Esophagus muscularis mucosa (tissue), 4 donors: ENCODE measurements around the gene AP1G1. TPM values are rescaled to one million over a fixed set of nuclear protein-coding genes. Genes with fewer than 3 reads are reported as not detected.

Source experiments
- DNase-seq: peaks from one replicate; pipeline ENCODE4 v3.0.0-alpha.2; 2017; ENCODE audit errors: extremely low spot score
- H3K27ac ChIP-seq, 4 donors: fragments of 200-600 bp; sonication (generic); replicated peaks in 1 of 4; 1 replicate in 3 of 4; 2 replicates in 1 of 4; pipeline ENCODE4 v1.5.1; 2016 to 2019; ENCODE audit warnings: mild to moderate bottlenecking in 1 of 4
- H3K27me3 ChIP-seq, 4 donors: fragments of 200-600 bp; sonication (generic); one replicate each; pipeline versions ENCODE4 v1.5.1 to v1.6.0; 2016 to 2019
- H3K36me3 ChIP-seq, 4 donors: fragments of 200-600 bp; sonication (generic); one replicate each; pipeline ENCODE4 v1.5.1; 2016 to 2019
- H3K4me1 ChIP-seq, 4 donors: fragments of 200-600 bp; sonication (generic); one replicate each; pipeline ENCODE4 v1.5.1; 2016 to 2019
- H3K4me3 ChIP-seq, 4 donors: fragments of 200-600 bp; sonication (generic); 1 replicate in 2 of 4; 2 replicates in 2 of 4; pipeline ENCODE4 v1.5.1; 2016 to 2019; ENCODE audit warnings: mild to moderate bottlenecking in 4 of 4, moderate library complexity in 1 of 4
- H3K9me3 ChIP-seq, 4 donors: fragments of 200-600 bp; sonication (generic); 1 replicate in 3 of 4; 2 replicates in 1 of 4; pipeline ENCODE4 v1.5.1; 2016 to 2019
- EP300 ChIP-seq: sonication (generic); formaldehyde crosslinking; IDR thresholded peaks from one replicate; pipeline ENCODE4 v1.6.1; 2017; ENCODE audit warnings: antibody characterized with exemption
- POLR2A ChIP-seq: fragments of 450-650 bp; IDR thresholded peaks from one replicate; pipeline ENCODE4 v1.6.1; 2017; ENCODE audit warnings: antibody characterized with exemption, moderate library complexity, mild to moderate bottlenecking, low read depth
- POLR2AphosphoS5 ChIP-seq, 2 donors: sonication (generic); formaldehyde crosslinking; IDR thresholded peaks; one replicate each; pipeline ENCODE4 v1.6.1; 2017; ENCODE audit warnings: antibody characterized with exemption in 2 of 2
- WGBS: methylation state at CpG from one replicate; pipeline ENCODE4 v1.1.5; 2018; 5-methylcytosine and 5-hydroxymethylcytosine counted together
- intact Hi-C: fragments of 100-400 bp; cut with DNase I; formaldehyde crosslinking; loops from one replicate; pipeline ENCODE4 v1.15.1; 2023
- total RNA-seq, 4 donors: library from RNA; depleted of rRNA; stranded (reverse); fragments of >200 nt; gene quantifications; one replicate each; pipeline versions ENCODE4 v1.1.0 to v1.2.1, GENCODE V29; 2016
- TF ChIP-seq, protein P1 (sequence below), 3 experiments: fragments of 200-600 bp in 2 of 3; fragments of 450-650 bp in 1 of 3; sonication (generic) in 2 of 3; IDR thresholded peaks; one replicate each; pipeline ENCODE4 v1.5.1; 2017 to 2019; ENCODE audit warnings: antibody characterized with exemption in 3 of 3, mild to moderate bottlenecking in 2 of 3, moderate library complexity in 1 of 3

AP1G1 gene
- total RNA-seq, 4 donors from 2014 or later = 45.9 to 56.9 (median 51.5) TPM

DNA sequence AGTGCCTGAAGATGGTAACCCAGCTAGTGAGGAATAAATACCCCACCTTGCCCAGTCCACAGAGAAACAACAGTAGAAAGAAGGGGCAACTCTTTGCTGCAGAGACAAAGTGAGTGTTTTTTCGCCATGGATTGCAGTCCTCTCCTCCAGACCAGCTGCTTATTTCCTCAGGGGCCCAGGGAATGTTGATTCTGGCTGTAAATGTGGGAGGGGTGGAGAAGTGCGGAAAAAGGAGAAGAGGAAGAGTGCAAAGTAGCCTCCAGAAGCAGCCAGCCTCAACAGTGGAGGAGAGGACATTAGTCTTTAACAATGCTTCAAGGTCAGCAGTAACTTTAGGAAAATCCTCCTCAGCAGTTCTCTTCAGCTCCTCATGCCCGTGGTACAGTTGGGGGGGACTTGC is 76.0 kb downstream of the AP1G1 start:
- intact Hi-C loops = no loop called here
- peaks cover 50 to 72% (median 64%) of the 10 kb centered on the region in 4 donors for H3K36me3 ChIP-seq
- H3K9me3 ChIP-seq = no peaks in the 10 kb centered on the region
- no peak for DNase-seq
- H3K4me3 ChIP-seq = no peak overlapping the region
- TF ChIP-seq, protein P1, sequence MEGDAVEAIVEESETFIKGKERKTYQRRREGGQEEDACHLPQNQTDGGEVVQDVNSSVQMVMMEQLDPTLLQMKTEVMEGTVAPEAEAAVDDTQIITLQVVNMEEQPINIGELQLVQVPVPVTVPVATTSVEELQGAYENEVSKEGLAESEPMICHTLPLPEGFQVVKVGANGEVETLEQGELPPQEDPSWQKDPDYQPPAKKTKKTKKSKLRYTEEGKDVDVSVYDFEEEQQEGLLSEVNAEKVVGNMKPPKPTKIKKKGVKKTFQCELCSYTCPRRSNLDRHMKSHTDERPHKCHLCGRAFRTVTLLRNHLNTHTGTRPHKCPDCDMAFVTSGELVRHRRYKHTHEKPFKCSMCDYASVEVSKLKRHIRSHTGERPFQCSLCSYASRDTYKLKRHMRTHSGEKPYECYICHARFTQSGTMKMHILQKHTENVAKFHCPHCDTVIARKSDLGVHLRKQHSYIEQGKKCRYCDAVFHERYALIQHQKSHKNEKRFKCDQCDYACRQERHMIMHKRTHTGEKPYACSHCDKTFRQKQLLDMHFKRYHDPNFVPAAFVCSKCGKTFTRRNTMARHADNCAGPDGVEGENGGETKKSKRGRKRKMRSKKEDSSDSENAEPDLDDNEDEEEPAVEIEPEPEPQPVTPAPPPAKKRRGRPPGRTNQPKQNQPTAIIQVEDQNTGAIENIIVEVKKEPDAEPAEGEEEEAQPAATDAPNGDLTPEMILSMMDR (IDR thresholded peaks at IDR 0.05) = no peak
- TF ChIP-seq POLR2A (no peak), EP300 (no peak), POLR2AphosphoS5 (IDR thresholded peaks at IDR 0.05) (no peak)
- 90% methylated on average over 3 of the region's 3 CpGs for WGBS
- H3K4me1 ChIP-seq = peaks cover 0 to 5% (median under 1%) of the 10 kb centered on the region in 4 donors
- no peaks in the 10 kb centered on the region for H3K27me3 ChIP-seq
- H3K27ac ChIP-seq = no peak overlapping the region

- peaks cover 15 to 46% (median 38%) of the 10 kb centered on the region in 4 donors for H3K4me1 ChIP-seq
- H3K27me3 ChIP-seq = no peaks in the 10 kb centered on the region
- H3K9me3 ChIP-seq = no peaks in the 10 kb centered on the region
- DNase-seq = no peak
- TF ChIP-seq EP300 (no peak), POLR2AphosphoS5 (IDR thresholded peaks at IDR 0.05) (no peak), POLR2A (no peak)
- TF ChIP-seq, protein P1 (IDR thresholded peaks at IDR 0.05) = no peak
- intact Hi-C loops = loop anchor here (10.0 kb wide), 1 partner anchor 157 kb away; the partner anchor contains the start of gene ZNF821
- no peak overlapping the region for H3K4me3 ChIP-seq
- H3K36me3 ChIP-seq = peaks cover 17 to 31% (median 27%) of the 10 kb centered on the region in 4 donors
- 84% methylated on average over 8 of the region's 8 CpGs for WGBS
- no peak overlapping the region for H3K27ac ChIP-seq
Observed at GRCh38 chr16:71727551-71728324, 80.9 kb downstream of the AP1G1 start.

GRCh38 chr16:71726476-71727315 is 81.9 kb downstream of the AP1G1 start:
- Histone ChIP-seq H3K27me3 (no peaks in the 10 kb centered on the region), H3K9me3 (no peaks in the 10 kb centered on the region), H3K4me1 (peaks cover 20 to 55% (median 48%) of the 10 kb centered on the region in 4 donors), H3K36me3 (peaks cover 6 to 21% (median 17%) of the 10 kb centered on the region in 4 donors), H3K27ac (peak overlapping the region; percentile 37 to 43 (median 41)), H3K4me3 (no peak overlapping the region)
- WGBS = 51% methylated on average over 4 of the region's 4 CpGs
- TF ChIP-seq POLR2AphosphoS5 (IDR thresholded peaks at IDR 0.05) = no peak
- TF ChIP-seq, protein P1 (IDR thresholded peaks at IDR 0.05) = no peak
- no peak for TF ChIP-seq EP300
- TF ChIP-seq POLR2A = no peak
- DNase-seq = no peak
- intact Hi-C loops = loop anchor here (10.0 kb wide), 1 partner anchor 158 kb away; the partner anchor contains the start of gene ZNF821

GRCh38 chr16:71724320-71724751 is 84.3 kb downstream of the AP1G1 start, which contains the start of gene PHLPP2:
TSS of gene PHLPP2 (minus strand) at chr16:71724701. CDS start at chr16:71714795, 9,906 bp downstream.
- H3K4me3 ChIP-seq = peak within 1 kb of the TSS; percentile 79 to 97 (median 88)
- H3K27me3 ChIP-seq = no peaks in the 10 kb centered on the region
- peak within 1 kb of the TSS; percentile 93 to 95 (median 94) for H3K27ac ChIP-seq
- intact Hi-C loops = loop anchor here (5.0 to 10.0 kb wide), 2 partner anchors 83 to 160 kb away; partner anchors contain the start of genes AP1G1 and ZNF821
- 21% methylated on average over 10 of the region's 10 CpGs for WGBS
- no peak for DNase-seq
- TF ChIP-seq POLR2AphosphoS5 (IDR thresholded peaks at IDR 0.05) = no peak
- no peak for TF ChIP-seq POLR2A
- no peak for TF ChIP-seq EP300
- TF ChIP-seq, protein P1 (IDR thresholded peaks at IDR 0.05) = no peak
- H3K9me3 ChIP-seq = no peaks in the 10 kb centered on the region
- peaks cover 0 to 3% (median 0%) of the 10 kb centered on the region in 4 donors for H3K36me3 ChIP-seq
- H3K4me1 ChIP-seq = peaks cover 20 to 55% (median 50%) of the 10 kb centered on the region in 4 donors
